Loucy (cell line): ENCODE measurements around the gene HES3.

ENCODE experiments used
- H2AFZ ChIP-seq: fragments of 200-600 bp; sonication (generic); 2 replicates; pipeline ENCODE4 v1.6.0; 2016; ENCODE audit warnings: antibody characterized with exemption, mild to moderate bottlenecking, low read length, moderate library complexity
- H3F3A ChIP-seq: fragments of 200-600 bp; 2 replicates; pipeline ENCODE4 v1.6.0; 2016; ENCODE audit warnings: antibody characterized with exemption, low read depth, mild to moderate bottlenecking
- H3K27me3 ChIP-seq: fragments of 200-600 bp; sonication (generic); 2 replicates; pipeline ENCODE4 v1.6.1; 2014; ENCODE audit warnings: low read length, mild to moderate bottlenecking; ENCODE audit not compliant: insufficient read depth, poor library complexity, severe bottlenecking
- H3K36me3 ChIP-seq: fragments of 200-600 bp; sonication (generic); 2 replicates; pipeline ENCODE4 v1.6.1; 2016; ENCODE audit warnings: low read length; ENCODE audit not compliant: insufficient read depth
- H3K4me1 ChIP-seq: fragments of 200-600 bp; sonication (generic); 2 replicates; pipeline ENCODE4 v1.5.1; 2014; ENCODE audit warnings: low read length, mild to moderate bottlenecking; ENCODE audit not compliant: insufficient read depth, poor library complexity, severe bottlenecking
- H3K4me2 ChIP-seq: fragments of 200-600 bp; sonication (generic); 2 replicates; pipeline ENCODE4 v1.6.0; 2014; ENCODE audit warnings: antibody characterized with exemption, low read length, low read depth, mild to moderate bottlenecking; ENCODE audit not compliant: poor library complexity, severe bottlenecking
- H3K4me3 ChIP-seq: fragments of 200-600 bp; sonication (generic); 2 replicates; pipeline ENCODE4 v1.5.1; 2014; ENCODE audit warnings: low read length, mild to moderate bottlenecking, mixed read lengths; ENCODE audit not compliant: poor library complexity, severe bottlenecking
- H3K79me2 ChIP-seq: fragments of 200-600 bp; sonication (generic); 2 replicates; pipeline ENCODE4 v1.6.1; 2014; ENCODE audit warnings: low read length; ENCODE audit not compliant: insufficient read depth
- H3K9ac ChIP-seq: fragments of 200-600 bp; sonication (generic); 2 replicates; pipeline ENCODE4 v1.6.0; 2014; ENCODE audit warnings: mild to moderate bottlenecking, low read depth, low read length, moderate library complexity; ENCODE audit not compliant: poor library complexity, severe bottlenecking
- H3K9me2 ChIP-seq: fragments of 200-600 bp; sonication (generic); replicated peaks from 2 replicates; pipeline ENCODE4 v1.6.1; 2016; ENCODE audit warnings: low read depth, low read length, mixed read lengths
- H3K9me3 ChIP-seq: fragments of 200-600 bp; sonication (generic); 2 replicates; pipeline ENCODE4 v1.6.1; 2014; ENCODE audit warnings: mild to moderate bottlenecking, antibody characterized with exemption, low read length, low read depth; ENCODE audit not compliant: insufficient read depth
- H4K20me1 ChIP-seq: fragments of 200-600 bp; sonication (generic); 2 replicates; pipeline ENCODE4 v1.6.0; 2014; ENCODE audit warnings: antibody characterized with exemption, low read length, mild to moderate bottlenecking; ENCODE audit not compliant: insufficient read depth, poor library complexity, severe bottlenecking
- CTCF ChIP-seq: fragments of 200-600 bp; sonication (generic); conservative IDR thresholded peaks from 2 replicates; pipeline ENCODE4 v1.5.1; 2014; ENCODE audit warnings: mild to moderate bottlenecking, antibody characterized with exemption, low read length
- EZH2phosphoT487 ChIP-seq: fragments of 200-600 bp; IDR thresholded peaks from 2 replicates; pipeline ENCODE4 v1.6.1; 2018; ENCODE audit warnings: antibody characterized with exemption, mild to moderate bottlenecking, moderate library complexity, borderline replicate concordance

Gene HES3

GRCh38 chr1:6244401-6245049 is 546 bp downstream of the HES3 start:
- no peak overlapping the region for H3K9ac ChIP-seq
- H3K4me1 ChIP-seq = no peaks in the 10 kb centered on the region
- H3K36me3 ChIP-seq = no peaks in the 10 kb centered on the region

GRCh38 chr1:6245086-6245868 is 1.3 kb downstream of the HES3 start:
- no peaks in the 10 kb centered on the region for H3K9me3 ChIP-seq
- no peaks in the 10 kb centered on the region for H3F3A ChIP-seq
- no peak overlapping the region for H3K4me2 ChIP-seq
- H3K27me3 ChIP-seq = no peaks in the 10 kb centered on the region
- H3K9me2 ChIP-seq = no peaks in the 10 kb centered on the region
- H3K4me3 ChIP-seq = no peak overlapping the region
- TF ChIP-seq EZH2phosphoT487 (no peak), CTCF (peak; percentile 71)
- no peaks in the 10 kb centered on the region for H4K20me1 ChIP-seq
- no peaks in the 10 kb centered on the region for H3K79me2 ChIP-seq
- H3K4me1 ChIP-seq = no peaks in the 10 kb centered on the region
- no peak overlapping the region for H2AFZ ChIP-seq
- no peak overlapping the region for H3K9ac ChIP-seq
- no peaks in the 10 kb centered on the region for H3K36me3 ChIP-seq

More at GRCh38 chr1:6244401-6245049, 546 bp downstream of the HES3 start:
- Histone ChIP-seq H3K4me2 (no peak overlapping the region), H3K27me3 (no peaks in the 10 kb centered on the region), H3F3A (no peaks in the 10 kb centered on the region), H3K9me3 (no peaks in the 10 kb centered on the region), H3K4me3 (no peak overlapping the region), H3K9me2 (no peaks in the 10 kb centered on the region), H4K20me1 (no peaks in the 10 kb centered on the region), H2AFZ (no peak overlapping the region), H3K79me2 (no peaks in the 10 kb centered on the region)
- TF ChIP-seq EZH2phosphoT487 (no peak), CTCF (no peak)

GRCh38 chr1:6245869-6246496 is 2.0 kb downstream of the HES3 start:
- Histone ChIP-seq H4K20me1 (no peaks in the 10 kb centered on the region), H3K9ac (no peak overlapping the region), H3K9me2 (no peaks in the 10 kb centered on the region), H3K4me3 (no peak overlapping the region), H3K4me1 (no peaks in the 10 kb centered on the region), H3K36me3 (no peaks in the 10 kb centered on the region), H3K4me2 (no peak overlapping the region), H3F3A (no peaks in the 10 kb centered on the region), H3K9me3 (no peaks in the 10 kb centered on the region), H3K79me2 (no peaks in the 10 kb centered on the region), H2AFZ (no peak overlapping the region), H3K27me3 (no peaks in the 10 kb centered on the region)
- TF ChIP-seq CTCF (no peak), EZH2phosphoT487 (no peak)
